Astrocyte (in vitro differentiated cells and primary cell): ENCODE data around the gene IL13RA2. TPM values are rescaled to one million over a fixed set of nuclear protein-coding genes. Genes with fewer than 3 reads are reported as not detected.

ENCODE experiments used
- DNase-seq: peaks from one replicate; pipeline ENCODE4 v3.0.0-alpha.2; 2010; ENCODE audit warnings: low read depth
- FAIRE-seq: peaks from 2 replicates; lab custom pipeline; 2011; peaks lifted over from hg19 to GRCh38; lab: Jason Lieb, UNC
- H2AFZ ChIP-seq: 2 replicates; pipeline ENCODE4 v1.6.0; 2012; ENCODE audit warnings: low read depth, low read length, inconsistent platforms
- H3K27ac ChIP-seq: 2 replicates; pipeline ENCODE4 v1.5.1; 2011; ENCODE audit warnings: low read depth, low read length, inconsistent platforms
- H3K27me3 ChIP-seq: 2 replicates; pipeline ENCODE4 v1.6.0; 2011; ENCODE audit warnings: low read length, inconsistent platforms; ENCODE audit not compliant: insufficient read depth
- H3K36me3 ChIP-seq: 2 replicates; pipeline ENCODE4 v1.5.1; 2011; ENCODE audit warnings: low read length, inconsistent platforms; ENCODE audit not compliant: insufficient read depth
- H3K4me1 ChIP-seq: 2 replicates; pipeline ENCODE4 v1.5.1; 2011; ENCODE audit warnings: low read length, inconsistent platforms; ENCODE audit not compliant: insufficient read depth
- H3K4me2 ChIP-seq: 2 replicates; pipeline ENCODE4 v1.6.0; 2012; ENCODE audit warnings: low read length, inconsistent platforms
- H3K4me3 ChIP-seq: 2 replicates; pipeline ENCODE4 v1.5.1; 2011; ENCODE audit warnings: low read depth, mild to moderate bottlenecking, low read length, inconsistent platforms; ENCODE audit not compliant: insufficient read depth
- H3K79me2 ChIP-seq: 2 replicates; pipeline ENCODE4 v1.6.0; 2012; ENCODE audit warnings: mild to moderate bottlenecking, low read length, inconsistent platforms; ENCODE audit not compliant: insufficient read depth
- H3K9ac ChIP-seq: 2 replicates; pipeline ENCODE4 v1.6.0; 2012; ENCODE audit warnings: mild to moderate bottlenecking, low read length, inconsistent platforms
- H3K9me3 ChIP-seq: 2 replicates; pipeline ENCODE4 v1.5.1; 2012; ENCODE audit warnings: low read depth, mild to moderate bottlenecking, low read length, inconsistent platforms; ENCODE audit not compliant: insufficient read depth
- H4K20me1 ChIP-seq: 2 replicates; pipeline ENCODE4 v1.6.0; 2012; ENCODE audit warnings: low read length, inconsistent platforms; ENCODE audit not compliant: insufficient read depth
- H3K27ac Mint-ChIP-seq: one replicate; pipeline ENCODE4 v1.8.0; 2021; ENCODE audit warnings: mild to moderate bottlenecking, mixed read lengths; ENCODE audit not compliant: unreplicated experiment
- H3K27me3 Mint-ChIP-seq: one replicate; pipeline ENCODE4 v1.8.0; 2021; ENCODE audit warnings: low read depth, mixed read lengths; ENCODE audit not compliant: unreplicated experiment
- H3K36me3 Mint-ChIP-seq: one replicate; pipeline ENCODE4 v1.8.0; 2021; ENCODE audit warnings: low read depth, mixed read lengths; ENCODE audit not compliant: unreplicated experiment
- H3K4me1 Mint-ChIP-seq: one replicate; pipeline ENCODE4 v1.8.0; 2021; ENCODE audit warnings: low read depth, mixed read lengths; ENCODE audit not compliant: unreplicated experiment
- H3K4me3 Mint-ChIP-seq: one replicate; pipeline ENCODE4 v1.8.0; 2021; ENCODE audit warnings: mild to moderate bottlenecking, moderate library complexity, mixed read lengths; ENCODE audit not compliant: unreplicated experiment
- H3K9me3 Mint-ChIP-seq: one replicate; pipeline ENCODE4 v1.8.0; 2021; ENCODE audit warnings: mild to moderate bottlenecking, mixed read lengths; ENCODE audit not compliant: unreplicated experiment
- CTCF ChIP-seq: IDR thresholded peaks from 2 replicates; pipeline ENCODE4 v1.5.1; 2011; ENCODE audit warnings: low read depth, mild to moderate bottlenecking, inconsistent platforms, low read length, moderate library complexity; ENCODE audit not compliant: insufficient read depth
- EZH2 ChIP-seq: IDR thresholded peaks from 2 replicates; pipeline ENCODE4 v1.6.1; 2012; ENCODE audit warnings: mild to moderate bottlenecking, low read length, inconsistent platforms; ENCODE audit not compliant: insufficient read depth
- total RNA-seq: library from RNA; stranded (reverse); gene quantifications from 2 replicates; pipeline ENCODE4 v1.2.1, GENCODE V29; 2021

Gene IL13RA2
- total RNA-seq, 1 donor from 2014 or later: not detected

GRCh38 chrX:114962209-114962608, 55.2 kb downstream of the IL13RA2 start:
- Histone ChIP-seq H3K4me2 (no peak overlapping the region), H3K27me3 (no peaks in the 10 kb centered on the region), H3K36me3 (no peaks in the 10 kb centered on the region), H2AFZ (no peak overlapping the region), H3K9ac (no peak overlapping the region), H4K20me1 (no peaks in the 10 kb centered on the region), H3K4me1 (no peaks in the 10 kb centered on the region), H3K79me2 (no peaks in the 10 kb centered on the region), H3K27ac (no peak overlapping the region), H3K4me3 (no peak overlapping the region), H3K9me3 (no peaks in the 10 kb centered on the region)
- TF ChIP-seq EZH2: no peak
- no peak for TF ChIP-seq CTCF
- FAIRE-seq (peak; percentile 88), DNase-seq (no peak)
- Mint-ChIP-seq H3K36me3 (no peaks in the 10 kb centered on the region), H3K9me3 (no peaks in the 10 kb centered on the region), H3K27ac (no peak overlapping the region), H3K4me3 (no peak overlapping the region), H3K4me1 (no peaks in the 10 kb centered on the region), H3K27me3 (no peaks in the 10 kb centered on the region)

GRCh38 chrX:114959729-114960128, 57.7 kb downstream of the IL13RA2 start:
- peak; percentile 100 for FAIRE-seq
- Histone ChIP-seq H3K36me3 (no peaks in the 10 kb centered on the region), H3K9me3 (no peaks in the 10 kb centered on the region), H3K79me2 (no peaks in the 10 kb centered on the region), H3K4me3 (no peak overlapping the region), H3K27me3 (no peaks in the 10 kb centered on the region), H3K4me1 (no peaks in the 10 kb centered on the region), H3K27ac (no peak overlapping the region), H3K9ac (no peak overlapping the region), H4K20me1 (no peaks in the 10 kb centered on the region), H3K4me2 (no peak overlapping the region), H2AFZ (no peak overlapping the region)
- peak; percentile 12 for DNase-seq
- H3K4me1 Mint-ChIP-seq: no peaks in the 10 kb centered on the region
- no peak overlapping the region for H3K27ac Mint-ChIP-seq
- no peaks in the 10 kb centered on the region for H3K36me3 Mint-ChIP-seq
- TF ChIP-seq CTCF: peak; percentile 19
- no peak for TF ChIP-seq EZH2
- H3K9me3 Mint-ChIP-seq: no peaks in the 10 kb centered on the region
- no peaks in the 10 kb centered on the region for H3K27me3 Mint-ChIP-seq
- H3K4me3 Mint-ChIP-seq: no peak overlapping the region

Other genes starting within 250 kb of the IL13RA2 start
- gene RBMXL3, start 171.8 kb upstream of the IL13RA2 start, total RNA-seq: not detected in 2 replicates
- 4.6 and 5.8 TPM in 2 replicates for gene LRCH2, start 216.5 kb upstream of the IL13RA2 start, total RNA-seq